Ovary (tissue), 3 donors: ENCODE measurements around the gene LRP1B.

Experiments
- CTCF ChIP-seq, 3 donors: fragments of 450-650 bp in 2 of 3; fragments of 200-600 bp in 1 of 3; IDR thresholded peaks; one replicate each; pipeline versions ENCODE4 v1.5.1 to v1.8.0; 2016 to 2022; ENCODE audit warnings: antibody characterized with exemption in 3 of 3, mild to moderate bottlenecking in 1 of 3
- EP300 ChIP-seq: sonication (generic); formaldehyde crosslinking; IDR thresholded peaks from one replicate; pipeline ENCODE4 v1.6.1; 2017; ENCODE audit warnings: antibody characterized with exemption
- POLR2A ChIP-seq: fragments of 450-650 bp; IDR thresholded peaks from one replicate; pipeline ENCODE4 v1.6.1; 2017; ENCODE audit warnings: antibody characterized with exemption, mild to moderate bottlenecking, moderate library complexity
- donor health status: DM: no; HTN: no; CAD: no.

- TF ChIP-seq CTCF (IDR thresholded peaks at IDR 0.05): no peak
- no peak for TF ChIP-seq POLR2A
- TF ChIP-seq EP300: no peak
Observed at GRCh38 chr2:141381946-141382345, 748.9 kb downstream of the LRP1B start.
